NCI-H2029 treated with DMSO at 0.1 percent for 48 hours (cell line): ENCODE measurements around the gene PHLDA2.
"Not testable (repeated sequence)": the region's sequence is repeated elsewhere in the genome, so short reads cannot be mapped to it uniquely, and the experiment has no call there.

Experiments used
- DNase-seq: peaks from one replicate; lab custom pipeline; 2025; lab: John Stamatoyannopoulos, UW

Gene PHLDA2

GRCh38 chr11:2945031-2945756, 16.0 kb upstream of the PHLDA2 start:
- no peak for DNase-seq

GRCh38 chr11:2944530-2944929, 15.3 kb upstream of the PHLDA2 start:
- no peak for DNase-seq

- DNase-seq: peak; percentile 59
Observed at GRCh38 chr11:2943711-2944118, 14.5 kb upstream of the PHLDA2 start.

- no peak for DNase-seq
Observed at GRCh38 chr11:2942872-2943710, 13.9 kb upstream of the PHLDA2 start.

GRCh38 chr11:2942447-2942846, 13.2 kb upstream of the PHLDA2 start:
- DNase-seq: no peak

- no peak for DNase-seq
Observed at GRCh38 chr11:2940921-2941821, 12.0 kb upstream of the PHLDA2 start.

GRCh38 chr11:2940147-2940920, 11.1 kb upstream of the PHLDA2 start:
- no peak for DNase-seq

- not testable (repeated sequence) for DNase-seq
Observed at GRCh38 chr11:2938458-2939418, 9.5 kb upstream of the PHLDA2 start.

- not testable (repeated sequence) for DNase-seq
Observed at GRCh38 chr11:2937641-2938457, 8.6 kb upstream of the PHLDA2 start.

- no peak for DNase-seq
Observed at GRCh38 chr11:2934611-2935239, 5.5 kb upstream of the PHLDA2 start.

GRCh38 chr11:2934021-2934550, 4.9 kb upstream of the PHLDA2 start:
- DNase-seq: no peak

- peak; percentile 58 for DNase-seq
Observed at GRCh38 chr11:2933375-2934020, 4.3 kb upstream of the PHLDA2 start.

- no peak for DNase-seq
Observed at GRCh38 chr11:2932850-2933251, 3.6 kb upstream of the PHLDA2 start.

- DNase-seq: no peak
Observed at GRCh38 chr11:2931771-2932738, 2.8 kb upstream of the PHLDA2 start.

GRCh38 chr11:2931420-2931746, 2.2 kb upstream of the PHLDA2 start:
- no peak for DNase-seq

GRCh38 chr11:2930704-2931419, 1.6 kb upstream of the PHLDA2 start:
- peak; percentile 47 for DNase-seq
